GM19025 (cell line): ENCODE measurements around the gene STAM.
A peak's percentile ranks its signal among the peaks of the same experiment; 100 is the strongest.
"Not testable (repeated sequence)": the region's sequence is repeated elsewhere in the genome, so short reads cannot be mapped to it uniquely, and the experiment has no call there.

Experiments
- ATAC-seq: cut with Tn5 transposase; IDR thresholded peaks from one replicate; pipeline ENCODE4 v1.9.1; 2021; ENCODE audit warnings: mild to moderate bottlenecking, low read depth, moderate library complexity; ENCODE audit not compliant: unreplicated experiment

STAM gene

DNA sequence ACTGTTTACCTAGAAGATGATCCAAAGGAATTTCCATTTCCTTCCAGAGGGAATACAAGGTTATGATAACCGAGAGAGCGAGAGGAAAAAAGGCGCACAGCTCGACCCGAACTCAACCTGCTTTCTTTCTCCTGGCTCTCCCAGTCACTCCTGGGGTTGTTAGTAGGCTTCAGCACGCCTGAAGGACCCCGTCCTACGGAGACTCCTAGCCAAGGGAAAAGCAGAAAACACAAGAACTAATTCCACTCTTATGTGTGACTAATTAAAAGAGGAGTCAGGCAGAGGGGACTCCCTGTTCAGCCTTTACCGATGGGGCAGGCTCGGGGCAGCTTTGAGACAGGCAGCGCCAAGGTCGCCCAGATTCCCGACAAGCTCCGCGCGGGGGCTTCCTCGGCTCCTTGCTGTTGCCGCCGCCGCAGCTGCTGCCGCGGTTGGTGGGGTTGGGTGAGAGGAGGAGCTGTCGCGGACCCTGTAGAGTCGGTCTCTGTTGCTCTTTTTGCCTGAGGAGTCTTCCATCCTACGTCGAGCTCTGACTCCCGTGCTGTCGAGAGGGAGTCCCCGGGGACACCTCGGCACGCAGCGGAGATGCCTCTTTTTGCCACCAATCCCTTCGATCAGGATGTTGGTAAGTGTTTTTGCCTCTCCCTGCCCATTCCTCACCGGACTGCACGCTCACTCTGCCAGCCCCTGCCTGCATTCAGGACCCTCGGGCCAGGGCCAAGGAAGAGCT lies at the start of gene STAM:
TSS of gene STAM (plus strand) at position 397 of the 730 bp plus-strand sequence. CDS start at position 586, 189 bp downstream.
- peak; percentile 88 for ATAC-seq

GRCh38 chr10:17597386-17597785 lies 46.6 kb upstream of the STAM start:
- no peak for ATAC-seq

- ATAC-seq: no peak
Observed at GRCh38 chr10:17599089-17599488, 44.9 kb upstream of the STAM start.

GRCh38 chr10:17605936-17606335 lies 38.0 kb upstream of the STAM start:
- ATAC-seq: no peak

DNA sequence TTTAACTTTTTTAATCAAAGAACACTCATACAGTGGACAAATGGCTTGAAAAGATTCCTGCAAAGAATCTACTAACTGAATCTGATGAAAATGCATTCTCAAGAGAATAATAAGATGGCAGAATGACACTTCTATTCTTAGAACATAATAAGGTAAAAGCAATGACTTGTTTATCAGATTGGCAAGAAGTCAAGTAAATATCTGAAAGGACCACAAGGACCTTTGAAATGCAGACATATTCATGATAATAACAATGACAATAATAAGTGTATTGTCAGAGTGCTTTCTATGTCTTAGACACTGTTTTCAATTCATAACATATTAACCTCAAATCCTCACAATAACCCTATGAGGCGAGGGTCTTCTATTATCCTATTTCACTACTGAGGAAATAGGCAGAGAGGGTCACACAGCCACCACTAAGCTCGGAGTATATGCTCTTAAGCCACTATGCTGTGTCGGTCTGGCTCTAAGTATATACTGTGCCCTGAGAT lies 37.4 kb upstream of the STAM start:
- no peak for ATAC-seq

DNA sequence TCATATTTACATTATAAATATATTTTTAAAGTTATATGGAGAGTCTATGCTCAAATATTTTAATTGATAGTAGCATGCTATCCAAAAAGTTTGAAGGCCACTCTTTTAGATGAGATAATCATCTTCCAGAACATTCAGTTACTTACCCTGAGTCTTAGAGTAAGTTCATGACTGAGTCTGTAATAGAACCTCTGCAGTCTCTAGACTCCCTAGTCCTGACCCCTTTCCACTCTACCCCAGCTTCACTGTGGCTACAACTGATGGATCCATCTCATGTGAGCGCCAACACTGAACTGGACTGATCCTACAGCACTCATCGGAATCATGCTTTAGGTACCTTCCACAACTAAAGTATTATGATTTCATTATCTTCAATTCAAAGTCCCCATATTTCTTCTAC lies 36.9 kb upstream of the STAM start:
- no peak for ATAC-seq

GRCh38 chr10:17607603-17608332 lies 36.2 kb upstream of the STAM start:
- no peak for ATAC-seq

DNA sequence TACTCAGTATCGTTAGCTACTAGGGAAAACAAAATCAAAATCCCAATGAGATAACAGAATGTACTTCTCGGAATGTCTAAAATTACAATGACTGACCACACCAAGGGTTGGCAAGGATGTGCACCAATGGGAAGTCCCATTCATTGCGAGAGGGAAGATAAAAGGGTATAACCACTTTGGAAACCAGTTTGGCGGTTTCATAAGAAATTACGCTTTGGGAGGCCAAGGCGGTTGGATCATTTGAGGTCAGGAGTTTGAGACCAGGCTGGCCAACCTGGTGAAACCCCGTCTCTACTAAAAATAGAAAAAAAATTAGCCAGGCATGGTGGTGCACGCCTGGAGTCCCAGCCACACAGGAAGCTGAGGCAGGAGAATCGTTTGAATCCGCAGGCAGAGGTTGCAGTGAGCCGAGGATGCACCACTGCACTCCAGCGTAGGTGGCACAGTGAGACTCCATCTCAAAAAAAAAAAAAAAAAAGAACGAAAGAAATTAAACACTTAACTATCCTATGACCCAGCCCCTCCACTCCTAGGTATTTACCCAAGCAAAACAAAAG lies 34.4 kb upstream of the STAM start:
- no peak for ATAC-seq

DNA sequence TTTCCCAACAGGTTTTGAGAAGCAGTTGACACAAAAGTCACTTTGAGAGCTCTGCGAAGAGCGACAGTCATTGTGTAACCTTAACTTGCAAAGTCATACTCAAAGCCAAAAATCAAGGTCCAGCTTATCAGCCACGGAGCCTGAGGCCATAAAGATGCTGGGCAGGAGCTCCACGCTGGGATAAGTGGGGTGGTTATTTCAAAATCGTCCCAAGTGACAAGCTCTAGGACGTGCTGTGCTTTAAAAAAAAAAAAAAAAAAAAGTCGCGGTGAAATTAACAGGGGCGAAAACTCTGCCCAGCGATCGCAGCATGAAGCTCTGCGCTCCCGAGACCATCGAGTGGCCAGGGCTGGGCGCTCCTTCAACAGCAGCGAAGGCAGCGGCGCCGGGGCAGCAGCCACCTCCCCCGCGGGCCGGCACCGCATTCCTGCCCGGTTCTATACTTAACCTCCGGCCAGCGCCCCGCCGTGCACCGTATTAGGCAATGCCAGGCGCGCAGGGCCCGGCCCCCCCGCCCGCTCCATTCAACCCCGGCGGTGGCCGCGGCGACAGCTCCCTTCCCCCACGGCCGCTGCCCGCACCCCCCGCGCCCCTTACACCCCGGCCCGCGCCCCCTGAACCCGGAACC lies 27.4 kb upstream of the STAM start:
- peak; percentile 47 for ATAC-seq

GRCh38 chr10:17617031-17617911 lies 26.7 kb upstream of the STAM start, which contains the start of gene HACD1:
HACD1 (minus strand) TSS chr10:17617374; CDS start chr10:17617339, 35 bp downstream.
- peak; percentile 56 for ATAC-seq

DNA sequence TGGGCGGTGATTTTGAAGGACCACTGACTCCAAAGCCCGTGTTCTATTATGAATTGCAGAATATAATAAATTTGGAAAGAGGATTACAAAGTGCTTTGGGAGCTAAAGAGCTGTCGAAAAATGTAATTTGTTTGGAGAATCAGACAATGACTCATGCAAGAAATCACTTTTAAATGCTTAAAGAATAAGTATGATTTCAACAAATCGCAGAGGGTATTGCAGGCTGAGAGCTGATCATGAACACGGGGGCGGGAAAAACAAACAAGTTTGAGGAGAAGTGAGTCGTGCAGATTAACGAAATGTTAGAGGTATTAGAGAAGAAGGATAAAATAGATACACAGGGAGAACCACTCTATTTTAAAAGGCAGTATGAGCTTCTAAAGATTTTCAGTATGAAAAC lies 21.9 kb upstream of the STAM start:
- no peak for ATAC-seq

- no peak for ATAC-seq
Observed at GRCh38 chr10:17624996-17625395, 19.0 kb upstream of the STAM start.

GRCh38 chr10:17626656-17627055 lies 17.3 kb upstream of the STAM start:
- no peak for ATAC-seq

- not testable (repeated sequence) for ATAC-seq
Observed at GRCh38 chr10:17632590-17632989, 11.4 kb upstream of the STAM start.

DNA sequence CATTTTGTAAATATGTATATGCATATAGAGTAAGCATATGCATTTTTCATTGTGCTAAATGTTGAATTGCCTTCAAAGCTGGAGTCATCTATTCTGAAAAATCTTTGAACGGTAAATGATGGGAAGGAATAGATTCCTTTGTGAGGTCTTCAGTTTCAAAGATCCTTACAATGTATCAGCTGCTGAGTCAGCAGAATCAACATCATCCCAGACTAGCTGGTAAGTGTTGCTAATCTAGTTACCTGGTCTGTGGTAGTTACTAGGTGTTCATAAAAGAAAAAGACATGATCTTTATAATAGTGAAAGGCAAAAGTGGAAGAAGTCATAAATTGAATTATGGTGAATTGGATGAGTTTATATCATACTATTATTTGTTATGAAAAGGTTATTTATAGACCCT lies 10.6 kb upstream of the STAM start:
- no peak for ATAC-seq

- ATAC-seq: no peak
Observed at GRCh38 chr10:17637869-17638268, 6.1 kb upstream of the STAM start.

DNA sequence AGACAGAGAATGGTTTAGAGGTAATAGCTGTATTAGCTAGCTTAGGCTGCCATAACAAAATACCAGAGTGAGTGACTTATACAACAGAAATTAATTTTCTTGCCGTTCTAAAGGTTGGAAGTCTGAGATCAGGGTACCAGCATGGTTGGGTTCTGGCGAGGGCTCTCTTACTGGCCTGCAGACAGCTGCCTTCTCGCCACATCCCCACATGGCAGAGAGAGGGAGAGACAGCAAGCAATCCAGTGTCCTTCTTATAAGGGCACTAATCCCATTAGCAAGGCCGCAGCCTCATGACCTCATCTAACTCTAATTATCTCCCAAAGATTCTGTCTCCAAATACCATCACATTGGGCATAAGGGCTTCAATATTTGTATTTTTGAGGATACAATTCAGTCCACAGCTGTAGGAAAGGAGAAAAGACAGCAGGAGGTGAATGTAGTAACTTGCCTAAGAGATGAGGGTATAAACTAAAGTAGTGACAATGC lies 3.6 kb upstream of the STAM start:
- no peak for ATAC-seq

GRCh38 chr10:17643339-17643754 lies 604 bp upstream of the STAM start:
- ATAC-seq: peak; percentile 16

DNA sequence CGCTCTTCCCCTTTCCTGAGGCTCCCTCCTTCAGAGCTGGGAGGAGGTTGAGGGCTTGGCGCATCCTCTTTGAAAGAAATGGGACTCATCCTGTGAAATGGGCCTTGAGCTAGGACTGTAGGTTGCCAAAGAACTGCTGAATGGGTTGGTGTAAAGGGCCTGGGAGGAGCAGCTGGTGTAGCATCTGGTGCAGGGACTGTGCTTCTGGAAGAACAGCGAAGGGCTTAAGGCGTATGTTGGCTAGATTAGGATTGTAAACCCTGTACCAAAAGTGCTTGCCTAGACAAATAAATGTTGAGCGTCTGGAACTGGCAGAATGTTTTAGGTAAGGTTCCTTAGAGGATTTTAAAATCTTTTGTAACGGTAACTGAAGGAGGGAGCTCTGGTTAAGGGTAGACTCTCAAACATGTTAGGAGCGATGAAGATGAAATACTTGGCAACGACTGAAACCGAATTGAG lies 563 bp downstream of the STAM start:
- peak; percentile 16 for ATAC-seq
